ENCODE measurements around the gene TSLP.

TSLP gene

DNA sequence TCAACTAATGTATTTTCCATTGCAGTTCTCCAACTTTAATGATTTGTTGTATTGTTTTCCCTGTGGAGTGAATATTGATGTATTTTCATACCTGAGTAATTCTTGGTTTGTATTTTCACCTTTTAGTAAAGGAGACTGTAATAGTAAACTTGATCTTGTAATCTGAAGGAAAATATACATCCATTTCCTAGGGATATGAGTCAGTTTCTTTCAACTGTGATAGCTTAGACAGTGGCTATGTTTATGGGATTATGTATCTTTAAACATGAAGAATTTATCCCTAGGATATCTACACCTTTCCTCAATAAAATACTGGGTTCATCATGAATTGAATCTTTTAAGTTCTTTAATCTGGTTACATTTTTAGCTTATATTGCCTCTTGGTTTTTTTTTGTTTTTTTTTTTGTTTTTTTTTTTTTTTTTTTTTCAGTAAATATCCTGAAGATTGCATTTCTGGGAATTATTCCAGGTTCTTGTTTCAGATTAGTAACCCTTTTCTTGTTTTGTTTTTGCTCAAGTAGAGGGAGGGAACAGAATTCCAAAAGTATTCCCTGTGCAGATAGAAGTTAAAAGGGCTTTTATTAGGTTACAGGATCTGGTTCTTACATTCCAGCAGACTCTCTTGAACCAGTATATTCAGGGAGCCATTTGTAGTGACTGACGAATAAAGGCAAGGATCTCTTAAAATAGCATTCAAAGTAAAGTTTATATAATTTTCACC lies 27.7 kb downstream of the TSLP start:
- no peak for DNase-seq

DNA sequence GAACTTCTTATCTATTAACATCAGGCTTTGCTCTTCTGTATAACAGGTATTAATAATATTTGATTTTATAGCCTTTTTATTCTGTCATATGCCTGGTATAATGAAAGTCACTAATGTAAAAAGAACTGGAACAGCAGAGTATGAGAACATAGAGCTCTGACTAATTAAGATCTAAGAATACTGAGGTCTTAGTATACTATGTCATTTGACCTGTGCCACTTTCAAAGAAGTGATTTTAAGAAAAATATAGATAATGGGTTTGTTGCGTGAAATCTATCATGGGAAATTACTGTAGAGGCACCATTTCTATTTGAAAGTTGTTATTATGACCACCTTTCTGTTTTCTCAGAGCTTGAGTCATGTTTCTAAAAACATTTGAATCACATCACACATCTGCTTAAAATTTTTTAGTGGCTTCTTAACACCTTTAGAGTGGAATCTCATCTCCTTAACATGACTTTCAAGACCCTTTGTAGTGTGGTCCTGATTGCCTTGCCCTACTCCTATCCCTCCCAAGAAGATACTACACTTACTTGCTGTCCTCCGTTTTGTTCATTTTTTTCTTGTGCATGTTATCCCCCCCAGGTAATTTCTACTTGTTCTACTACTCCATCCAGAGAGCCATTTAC lies 34.9 kb downstream of the TSLP start:
- DNase-seq = no peak

DNA sequence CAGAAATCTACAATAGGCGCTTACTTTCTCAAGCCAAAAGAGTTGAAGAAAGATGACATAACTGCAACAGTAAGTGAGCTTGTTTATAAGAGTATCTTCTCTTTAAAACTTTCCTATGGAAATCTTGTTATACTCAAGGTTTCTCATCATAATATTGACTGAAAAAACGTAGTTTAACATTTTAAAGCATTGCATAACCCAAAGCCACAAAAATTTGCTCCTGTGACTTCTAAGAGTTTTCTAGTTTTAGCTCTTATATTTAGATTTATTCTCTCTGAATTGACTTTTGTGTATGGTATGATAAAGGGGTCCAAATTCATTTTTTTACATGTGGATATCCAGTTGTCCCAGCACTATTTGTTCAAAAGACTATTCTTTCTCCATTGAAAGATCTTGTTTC lies 35.9 kb downstream of the TSLP start:
- DNase-seq = no peak

DNA sequence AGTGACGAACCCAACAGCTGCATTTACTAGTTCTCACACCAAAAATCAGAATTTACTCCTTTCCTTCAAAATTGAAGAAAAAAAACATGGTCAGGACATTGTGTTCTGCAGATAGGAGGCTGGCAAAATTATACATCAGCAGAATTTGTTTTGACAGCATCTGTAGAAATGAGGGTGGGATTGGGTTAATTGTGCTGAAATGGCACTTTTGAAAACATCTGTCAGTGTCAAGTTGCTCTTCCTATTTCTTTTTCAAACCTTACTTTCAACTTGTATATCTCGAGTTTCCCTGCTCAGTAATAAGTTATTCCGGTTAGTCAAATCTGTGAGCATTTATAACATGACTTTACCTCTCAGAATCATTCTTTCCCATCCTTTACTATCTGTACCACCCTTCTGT lies 40.4 kb downstream of the TSLP start:
- no peak for DNase-seq

DNA sequence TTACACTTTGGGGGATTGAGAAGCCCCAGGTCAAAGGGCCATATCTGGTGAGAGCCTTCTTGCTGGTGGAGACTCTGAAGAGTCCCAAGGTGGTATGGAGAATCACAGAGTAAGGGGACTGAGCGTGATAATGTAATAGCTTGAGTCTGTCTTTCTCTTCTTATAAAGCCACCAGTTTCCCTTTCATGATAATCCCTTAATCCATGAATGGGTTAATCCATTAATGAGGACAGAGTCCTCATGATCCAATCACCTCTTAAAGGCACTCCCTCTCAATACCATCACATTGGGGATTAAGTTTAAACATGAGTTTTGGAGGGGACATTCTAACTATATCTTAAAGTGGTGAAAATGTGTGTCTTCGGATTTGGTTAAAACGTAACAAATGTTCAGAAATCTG lies 42.2 kb downstream of the TSLP start:
- DNase-seq = no peak

DNA sequence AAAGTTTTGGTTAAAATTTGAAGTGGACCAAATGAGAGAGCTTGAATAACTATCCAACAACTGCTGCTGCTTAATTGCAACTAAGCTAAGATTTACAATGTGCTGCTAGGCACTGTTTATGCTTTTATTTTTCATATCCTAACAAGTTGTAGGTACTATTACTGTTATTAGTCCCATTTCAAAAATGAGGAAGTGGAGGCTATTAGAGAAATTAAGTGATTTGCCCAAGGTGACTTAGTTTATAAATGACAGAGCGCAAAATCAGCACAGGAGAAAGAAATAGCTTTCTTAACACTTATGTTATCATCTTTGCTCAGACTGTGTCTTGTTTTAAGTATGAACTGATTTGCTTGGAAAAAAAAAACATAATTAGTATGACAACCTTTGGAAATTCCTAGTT lies 43.7 kb downstream of the TSLP start:
- DNase-seq = no peak

DNA sequence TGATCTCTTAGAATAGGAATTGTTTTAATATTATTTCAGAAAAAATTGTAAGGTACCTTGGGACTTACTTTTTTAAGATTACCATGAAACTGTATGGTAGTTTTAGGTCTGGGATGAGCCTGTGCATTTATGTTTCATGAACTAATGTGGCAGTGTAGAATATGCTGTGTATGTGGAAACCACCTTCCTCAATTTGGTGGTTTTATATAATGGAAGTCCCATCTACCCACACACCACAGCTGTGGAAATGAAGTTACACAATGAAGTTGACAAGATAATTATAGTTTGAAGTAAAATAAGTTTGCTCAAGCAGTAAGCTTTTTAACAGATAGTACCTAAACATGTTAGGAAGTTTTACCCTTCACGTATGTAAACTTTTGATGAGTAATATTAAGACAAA lies 45.0 kb downstream of the TSLP start:
- DNase-seq = no peak

DNA sequence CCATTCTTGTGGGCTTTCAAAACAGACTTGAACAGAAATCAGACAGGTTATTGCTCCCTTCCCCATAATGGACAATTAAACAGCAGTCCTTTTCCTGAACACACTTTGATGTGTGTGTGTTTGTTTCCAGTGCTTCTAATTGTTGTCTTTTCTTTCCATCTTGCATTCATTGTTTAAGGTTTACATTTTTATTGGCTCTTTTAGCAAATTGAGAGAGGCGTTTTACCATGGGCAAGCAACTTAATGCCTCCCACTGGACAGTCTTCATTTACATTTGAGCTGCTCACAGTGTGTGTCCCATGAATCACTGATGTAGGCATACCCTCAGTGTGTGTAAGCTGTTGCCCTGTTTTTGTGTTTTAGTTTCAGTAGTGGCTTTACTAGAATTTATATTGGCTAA lies 45.6 kb downstream of the TSLP start:
- no peak for DNase-seq

DNA sequence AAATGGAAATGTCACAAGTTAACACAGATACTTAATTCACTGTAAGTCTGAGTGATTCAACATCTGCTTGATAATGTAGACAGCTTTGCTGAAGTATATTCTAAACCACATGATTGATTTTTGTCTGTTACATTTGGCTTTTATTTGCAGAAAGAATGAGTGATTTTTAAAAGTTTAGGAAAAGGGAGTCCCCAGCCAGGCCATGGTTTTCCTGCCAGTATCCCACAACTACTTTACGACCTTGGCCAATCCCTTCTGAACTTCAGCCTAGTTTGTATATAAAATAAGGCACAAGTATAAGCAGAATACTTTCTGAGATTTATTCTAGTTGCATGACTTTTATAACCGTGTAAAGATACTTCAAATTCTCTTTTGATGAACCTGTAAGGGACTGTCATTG lies 47.7 kb downstream of the TSLP start:
- DNase-seq = no peak

DNA sequence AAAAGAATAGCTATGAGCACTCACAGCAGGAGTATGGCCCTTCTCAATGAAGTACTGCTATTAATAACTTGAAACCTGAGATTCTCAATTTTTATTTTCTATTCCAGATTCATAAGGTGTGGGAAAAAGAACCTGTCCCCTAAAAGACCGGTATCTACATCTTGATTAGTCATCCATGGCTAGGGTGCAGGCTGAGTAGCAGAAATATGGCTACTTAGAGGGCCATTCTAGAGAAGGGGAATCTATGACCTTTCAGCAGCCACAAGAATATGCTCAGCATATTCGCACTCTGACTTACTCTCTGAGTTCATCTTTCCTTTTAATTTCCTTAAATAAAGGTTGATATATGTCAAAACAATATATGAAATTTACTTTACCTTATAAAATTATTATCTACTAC lies 48.3 kb downstream of the TSLP start:
- DNase-seq = no peak

DNA sequence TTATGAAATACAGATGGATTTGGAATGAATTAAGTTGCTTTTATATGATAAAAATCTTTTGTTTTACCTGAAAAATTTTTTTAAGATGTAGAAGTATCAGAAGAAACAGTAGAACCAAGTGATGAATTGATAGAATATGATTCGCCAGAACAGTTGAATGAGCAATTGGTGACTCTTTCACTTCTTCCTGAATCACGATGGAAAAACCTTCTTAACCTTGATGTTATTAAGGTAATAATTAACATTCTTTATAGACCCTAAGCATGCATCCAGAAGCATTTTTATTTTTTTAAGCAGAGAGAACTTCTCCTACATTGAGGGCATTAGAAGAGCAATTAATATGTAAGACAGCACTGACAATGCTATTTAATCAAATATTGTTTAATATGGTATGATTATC lies 49.4 kb downstream of the TSLP start:
- no peak for DNase-seq

DNA sequence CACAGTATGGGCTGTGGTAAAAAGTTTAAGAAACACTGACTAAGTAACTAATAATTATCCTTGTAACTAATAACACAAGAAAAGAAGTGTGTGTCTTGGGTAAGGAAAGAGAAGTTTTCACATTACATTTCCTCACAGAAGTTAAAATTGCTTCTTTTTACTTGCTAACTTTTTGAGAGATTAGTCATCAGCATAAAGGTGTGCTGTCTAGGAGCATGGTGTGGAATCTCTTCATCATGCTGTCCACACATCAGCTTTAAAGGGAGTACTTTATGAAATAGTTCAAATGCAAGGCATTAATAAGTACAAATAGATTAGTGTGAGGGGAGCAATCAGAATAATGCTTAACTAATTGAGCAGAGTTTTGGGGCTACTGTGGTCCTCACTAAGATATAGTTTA lies 50.4 kb downstream of the TSLP start:
- DNase-seq = no peak

DNA sequence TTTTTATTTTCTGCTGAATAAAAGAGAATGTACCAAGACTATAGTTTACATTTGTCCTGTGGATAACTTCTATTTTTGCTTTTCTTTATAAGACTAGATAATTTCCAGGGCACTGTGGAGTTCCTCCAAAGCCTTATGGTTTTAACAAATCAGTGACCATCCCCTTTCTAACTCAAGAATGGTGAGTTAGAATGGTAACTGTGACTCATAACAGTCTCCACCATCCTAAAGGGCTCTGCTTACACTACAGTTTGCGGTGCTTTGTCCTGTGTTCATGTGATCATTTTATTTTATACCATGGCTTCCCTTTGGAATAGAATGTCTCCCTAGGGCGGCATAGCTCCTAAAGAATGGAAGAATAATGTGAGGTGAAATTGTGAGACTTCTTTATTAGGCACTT lies 50.9 kb downstream of the TSLP start:
- no peak for DNase-seq

DNA sequence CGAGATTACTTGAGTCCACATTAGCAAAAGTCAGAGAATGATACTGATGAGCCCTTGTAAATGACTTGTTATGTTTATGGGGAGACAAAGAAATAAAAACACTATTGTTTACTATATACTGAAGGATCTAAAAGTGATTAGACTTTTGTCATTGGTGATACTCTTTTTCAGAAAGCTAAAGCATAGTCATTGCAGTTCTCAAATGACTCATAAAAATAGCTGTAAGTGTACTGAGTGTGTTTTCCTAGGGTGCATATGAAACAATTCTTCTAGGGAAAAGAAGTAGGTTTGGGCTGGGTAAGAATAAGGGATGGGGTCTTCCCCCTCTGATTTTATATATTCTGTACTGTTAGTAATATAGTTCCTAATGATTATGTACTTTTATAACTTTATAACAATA lies 53.3 kb downstream of the TSLP start:
- no peak for DNase-seq

DNA sequence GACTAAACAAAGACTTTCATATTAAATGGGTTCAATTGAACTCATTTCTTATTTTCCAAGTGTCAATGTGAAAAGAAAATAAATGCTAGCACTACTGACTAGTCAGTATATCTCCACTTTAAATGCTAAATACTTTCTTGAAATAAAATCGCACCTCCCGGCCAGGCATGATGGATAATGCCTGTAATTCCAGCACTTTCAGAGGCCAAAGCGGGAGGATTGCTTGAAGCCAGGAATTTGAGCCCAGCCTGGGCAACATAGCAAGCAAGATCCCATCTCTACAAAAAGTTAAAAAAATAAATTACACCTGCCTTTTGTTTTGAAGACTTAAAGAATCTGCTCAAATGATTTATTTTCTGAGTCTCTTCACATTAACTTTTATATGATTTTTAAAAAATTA lies 55.4 kb downstream of the TSLP start:
- DNase-seq = no peak
